Endothelial cell of umbilical vein (primary cell): ENCODE data around the gene DDX39A. TPM values are rescaled to one million over a fixed set of nuclear protein-coding genes. Genes with fewer than 3 reads are reported as not detected.

ENCODE experiments used
- BruUV-seq: library from RNA; stranded (reverse); fragments of 400-500 nt; replicated peaks from 2 replicates; lab custom pipeline; 2021; lab: Mats Ljungman, UMichigan
- CTCF ChIA-PET: fragments of 300-600, 350-600 bp; sonication (Branson Sonifier 250); formaldehyde crosslinking; loops from one replicate; lab custom pipeline; 2021; ENCODE audit warnings: antibody characterized with exemption, inconsistent platforms; lab: Charles Lee
- POLR2A ChIA-PET: fragments of 300-600, 350-600 bp; sonication (Branson Sonifier 250); formaldehyde crosslinking; loops from one replicate; lab custom pipeline; 2021; ENCODE audit warnings: antibody characterized with exemption, inconsistent platforms; lab: Charles Lee
- DNase-seq: peaks from one replicate; pipeline ENCODE4 v3.0.0-alpha.2; 2011; ENCODE audit warnings: low read depth, low spot score
- FAIRE-seq: peaks from 2 replicates; lab custom pipeline; 2011; peaks lifted over from hg19 to GRCh38; lab: Jason Lieb, UNC
- H2AFZ ChIP-seq: 2 replicates; pipeline ENCODE4 v1.6.0; 2012; ENCODE audit warnings: low read depth, low read length, control low read depth, inconsistent platforms
- H3K27ac ChIP-seq: 2 replicates; pipeline ENCODE4 v1.5.1; 2011; ENCODE audit warnings: low read depth, mild to moderate bottlenecking, control low read depth, low read length, moderate library complexity; ENCODE audit not compliant: insufficient read depth
- H3K27me3 ChIP-seq, 2 experiments: 2 replicates each; pipeline versions ENCODE4 v1.6.0 to v1.6.1; 2011; ENCODE audit warnings: low read length in 2 of 2, mixed read lengths in 1 of 2; ENCODE audit not compliant: control insufficient read depth in 2 of 2, insufficient read depth in 2 of 2
- H3K36me3 ChIP-seq, 2 experiments: 2 replicates in 1 of 2; 3 replicates in 1 of 2; pipeline ENCODE4 v1.5.1; 2011; ENCODE audit warnings: low read length in 2 of 2, mild to moderate bottlenecking in 1 of 2, moderate library complexity in 1 of 2; ENCODE audit not compliant: control insufficient read depth in 2 of 2, insufficient read depth in 2 of 2; ENCODE audit errors: extremely low read depth in 1 of 2
- H3K4me1 ChIP-seq: 3 replicates; pipeline ENCODE4 v1.5.1; 2011; ENCODE audit warnings: mild to moderate bottlenecking, low read length; ENCODE audit not compliant: control insufficient read depth, insufficient read depth; ENCODE audit errors: extremely low read depth
- H3K4me2 ChIP-seq: 2 replicates; pipeline ENCODE4 v1.6.1; 2011; ENCODE audit warnings: low read length, control low read depth, mixed read lengths; ENCODE audit not compliant: insufficient read depth
- H3K4me3 ChIP-seq, 3 experiments: fragments of 200-600 bp in 1 of 3; sonication (generic), shearing (Covaris generic) in 1 of 3; replicated peaks in 1 of 3; 2 replicates each; pipeline ENCODE4 v1.5.1; 2011 to 2016; ENCODE audit warnings: control low read depth in 3 of 3, low read length in 3 of 3, mild to moderate bottlenecking in 2 of 3, inconsistent platforms in 1 of 3, low read depth in 1 of 3, moderate library complexity in 1 of 3; ENCODE audit not compliant: insufficient read depth in 1 of 3
- H3K79me2 ChIP-seq: 2 replicates; pipeline ENCODE4 v1.6.0; 2012; ENCODE audit warnings: low read length, inconsistent platforms; ENCODE audit not compliant: control insufficient read depth, insufficient read depth
- H3K9ac ChIP-seq: replicated peaks from 2 replicates; pipeline ENCODE3; 2011; ENCODE audit warnings: low read length, control low read depth; ENCODE audit not compliant: insufficient read depth; ENCODE audit errors: extremely low read depth
- H3K9me1 ChIP-seq: replicated peaks from 3 replicates; pipeline ENCODE4 v1.6.0; 2011; ENCODE audit warnings: mild to moderate bottlenecking, low read length; ENCODE audit not compliant: control insufficient read depth, insufficient read depth; ENCODE audit errors: extremely low read depth
- H3K9me3 ChIP-seq: replicated peaks from 2 replicates; pipeline ENCODE4 v1.5.1; 2012; ENCODE audit warnings: low read length, inconsistent platforms; ENCODE audit not compliant: control insufficient read depth, insufficient read depth
- H4K20me1 ChIP-seq: replicated peaks from 2 replicates; pipeline ENCODE3; 2011; ENCODE audit warnings: mild to moderate bottlenecking, low read length; ENCODE audit not compliant: control insufficient read depth, insufficient read depth; ENCODE audit errors: extremely low read depth
- CTCF ChIP-seq, 2 donors: IDR thresholded peaks; 1 replicate in 1 of 2; 2 replicates in 1 of 2; pipeline ENCODE4 v1.5.1; 2011; ENCODE audit warnings: low read length in 2 of 2, mild to moderate bottlenecking in 2 of 2, moderate library complexity in 2 of 2, control low read depth in 1 of 2, inconsistent platforms in 1 of 2, low read depth in 1 of 2; ENCODE audit not compliant: insufficient read depth in 1 of 2; ENCODE audit errors: extremely low read depth in 1 of 2
- EZH2 ChIP-seq: IDR thresholded peaks from 2 replicates; pipeline ENCODE4 v1.6.1; 2012; ENCODE audit warnings: borderline replicate concordance, low read depth, mild to moderate bottlenecking, moderate library complexity, low read length, inconsistent platforms; ENCODE audit not compliant: severe bottlenecking
- FOS ChIP-seq: IDR thresholded peaks from 2 replicates; pipeline ENCODE4 v1.6.1; 2011; ENCODE audit warnings: mild to moderate bottlenecking, low read length, moderate library complexity, borderline replicate concordance; ENCODE audit not compliant: insufficient read depth
- GATA2 ChIP-seq: IDR thresholded peaks from 2 replicates; pipeline ENCODE4 v1.7.0; 2011; ENCODE audit warnings: low read depth, mild to moderate bottlenecking, moderate library complexity, mixed read lengths, low read length; ENCODE audit not compliant: insufficient read length, insufficient read depth
- JUN ChIP-seq: IDR thresholded peaks from 2 replicates; pipeline ENCODE4 v1.6.1; 2011; ENCODE audit warnings: borderline replicate concordance, low read depth; ENCODE audit not compliant: insufficient read length, insufficient read depth
- MAX ChIP-seq: IDR thresholded peaks from 2 replicates; pipeline ENCODE4 v1.6.1; 2011; ENCODE audit not compliant: insufficient read depth, insufficient read length
- MYC ChIP-seq: IDR thresholded peaks from one replicate; pipeline ENCODE4 v1.6.1; 2011; ENCODE audit warnings: mild to moderate bottlenecking, low read depth, low read length
- POLR2A ChIP-seq: IDR thresholded peaks from 2 replicates; pipeline ENCODE4 v1.6.1; 2012; ENCODE audit warnings: low read depth, mild to moderate bottlenecking, control low read depth, low read length
- POLR2AphosphoS5 ChIP-seq: IDR thresholded peaks from 2 replicates; pipeline ENCODE4 v1.6.1; 2012; ENCODE audit warnings: low read depth, mild to moderate bottlenecking, control low read depth, low read length, moderate library complexity; ENCODE audit not compliant: insufficient read depth
- dilution Hi-C: fragments of 300-500 bp; cut with MboI; formaldehyde crosslinking; loops from one replicate; pipeline ENCODE4 v1.15.0; 2019; ENCODE audit warnings: low sequenced_read_pairs; ENCODE audit not compliant: extremely low pct_ligation_motif_present
- intact Hi-C: fragments of 100-400 bp; cut with micrococcal nuclease; formaldehyde crosslinking; loops from one replicate; pipeline ENCODE4 v1.10.0; 2022
- polyA plus RNA-seq, 4 experiments: library from polyadenylated mRNA; depleted of rRNA in 3 of 4; stranded (reverse) in 3 of 4; unstranded in 1 of 4; fragments of >200 nt; gene quantifications; 2 replicates each; pipeline versions ENCODE4 v1.2.1 to v1.2.3, GENCODE V29; 2011 to 2012; ENCODE audit warnings: missing spikeins in 1 of 4
- total RNA-seq: library from RNA; stranded (reverse); gene quantifications from 2 replicates; pipeline ENCODE4 v1.2.3, GENCODE V29; 2021

The DDX39A gene
- total and polyA plus RNA-seq, 2 donors (not counting 3 experiments of a cell fraction or from before 2014, with no cell fraction given) = 157 to 158 TPM

GRCh38 chr19:14437578-14438140 lies 18.5 kb upstream of the DDX39A start:
- Histone ChIP-seq H3K4me2 (no peak overlapping the region), H3K4me3 (no peak overlapping the region), H3K9ac (no peak overlapping the region), H3K36me3 (peaks cover 0 to 11% of the 10 kb centered on the region in 2 experiments), H3K9me3 (no peaks in the 10 kb centered on the region), H3K79me2 (peaks cover 73% of the 10 kb centered on the region), H4K20me1 (no peaks in the 10 kb centered on the region), H3K27ac (no peak overlapping the region), H3K27me3 (no peaks in the 10 kb centered on the region), H3K9me1 (no peaks in the 10 kb centered on the region), H2AFZ (no peak overlapping the region), H3K4me1 (peaks cover 48% of the 10 kb centered on the region)
- POLR2A ChIA-PET = no interaction called here
- dilution Hi-C loops (no loop called here), intact Hi-C loops (no loop called here)
- BruUV-seq = no TSS peak
- CTCF ChIA-PET = no interaction called here
- FAIRE-seq (no peak), DNase-seq (no peak)
- no peak for TF ChIP-seq POLR2AphosphoS5
- TF ChIP-seq JUN = no peak
- no peak for TF ChIP-seq CTCF (IDR thresholded peaks at IDR 0.05; ENCODE audit: extremely low read depth in 1 of 2, insufficient read depth in 1 of 2, low read depth in 1 of 2, low read length in 2 of 2)
- no peak for TF ChIP-seq GATA2
- TF ChIP-seq EZH2 = no peak
- TF ChIP-seq FOS = no peak
- no peak for TF ChIP-seq MAX
- no peak for TF ChIP-seq POLR2A
- TF ChIP-seq MYC = no peak
